Keratinocyte (primary cell): ENCODE measurements around the gene MYL7. TPM values are rescaled to one million over a fixed set of nuclear protein-coding genes. Genes with fewer than 3 reads are reported as not detected.

Source experiments
- DNase-seq: peaks from one replicate; pipeline ENCODE4 v3.0.0-alpha.2; 2011; ENCODE audit warnings: low read depth, missing footprints, low spot score
- FAIRE-seq: peaks from 2 replicates; lab custom pipeline; 2011; peaks lifted over from hg19 to GRCh38; lab: Jason Lieb, UNC
- H2AFZ ChIP-seq: 2 replicates; pipeline ENCODE4 v1.6.0; 2012; ENCODE audit warnings: low read length, control low read depth, inconsistent platforms; ENCODE audit not compliant: control insufficient read depth
- H3K27ac ChIP-seq: 2 replicates; pipeline ENCODE4 v1.5.1; 2011; ENCODE audit warnings: low read length; ENCODE audit not compliant: control insufficient read depth, insufficient read depth
- H3K27me3 ChIP-seq: 3 replicates; pipeline ENCODE4 v1.6.0; 2011; ENCODE audit warnings: low read length; ENCODE audit not compliant: control insufficient read depth, insufficient read depth; ENCODE audit errors: extremely low read depth
- H3K36me3 ChIP-seq, 2 experiments: 2 replicates in 1 of 2; 3 replicates in 1 of 2; pipeline ENCODE4 v1.5.1; 2011; ENCODE audit warnings: low read length in 2 of 2, mild to moderate bottlenecking in 1 of 2; ENCODE audit not compliant: control insufficient read depth in 2 of 2, insufficient read depth in 2 of 2; ENCODE audit errors: extremely low read depth in 1 of 2
- H3K4me1 ChIP-seq: 3 replicates; pipeline ENCODE4 v1.5.1; 2011; ENCODE audit warnings: low read length; ENCODE audit not compliant: control insufficient read depth, insufficient read depth; ENCODE audit errors: extremely low read depth
- H3K4me2 ChIP-seq: 3 replicates; pipeline ENCODE4 v1.6.0; 2011; ENCODE audit warnings: low read depth, low read length; ENCODE audit not compliant: control insufficient read depth, insufficient read depth; ENCODE audit errors: extremely low read depth
- H3K4me3 ChIP-seq, 3 experiments: fragments of 200-600 bp in 1 of 3; sonication (generic) in 1 of 3; 2 replicates in 2 of 3; 3 replicates in 1 of 3; pipeline ENCODE4 v1.5.1; 2011 to 2016; ENCODE audit warnings: low read length in 3 of 3, mild to moderate bottlenecking in 3 of 3, control low read depth in 2 of 3, inconsistent platforms in 1 of 3, low read depth in 1 of 3, mixed read lengths in 1 of 3, mixed run types in 1 of 3, moderate library complexity in 1 of 3; ENCODE audit not compliant: control insufficient read depth in 2 of 3, insufficient read depth in 2 of 3; ENCODE audit errors: extremely low read depth in 1 of 3
- H3K79me2 ChIP-seq: 2 replicates; pipeline ENCODE4 v1.6.0; 2012; ENCODE audit warnings: low read length; ENCODE audit not compliant: control insufficient read depth, insufficient read depth
- H3K9ac ChIP-seq: 3 replicates; pipeline ENCODE4 v1.6.0; 2011; ENCODE audit warnings: low read length; ENCODE audit not compliant: control insufficient read depth, insufficient read depth; ENCODE audit errors: extremely low read depth
- H3K9me1 ChIP-seq: 3 replicates; pipeline ENCODE4 v1.6.0; 2011; ENCODE audit warnings: low read length; ENCODE audit not compliant: control insufficient read depth, insufficient read depth; ENCODE audit errors: extremely low read depth
- H3K9me3 ChIP-seq: 2 replicates; pipeline ENCODE4 v1.5.1; 2012; ENCODE audit warnings: low read depth, low read length; ENCODE audit not compliant: control insufficient read depth
- H4K20me1 ChIP-seq: 3 replicates; pipeline ENCODE4 v1.6.0; 2011; ENCODE audit warnings: low read length; ENCODE audit not compliant: control insufficient read depth, insufficient read depth; ENCODE audit errors: extremely low read depth
- CTCF ChIP-seq, 3 experiments: IDR thresholded peaks in 1 of 3; conservative IDR thresholded peaks in 1 of 3; optimal IDR thresholded peaks in 1 of 3; 2 replicates in 2 of 3; 3 replicates in 1 of 3; pipeline versions ENCODE3 to v1.5.1; 2011; ENCODE audit warnings: low read length in 3 of 3, mild to moderate bottlenecking in 3 of 3, moderate library complexity in 2 of 3, control low read depth in 1 of 3, inconsistent platforms in 1 of 3; ENCODE audit not compliant: insufficient read depth in 2 of 3; ENCODE audit errors: extremely low read depth in 1 of 3
- EZH2 ChIP-seq: IDR thresholded peaks from one replicate; pipeline ENCODE4 v1.6.1; 2012; ENCODE audit warnings: inconsistent platforms, mild to moderate bottlenecking, low read length, moderate library complexity
- dilution Hi-C: fragments of 300-500 bp; cut with MboI; formaldehyde crosslinking; loops from one replicate; pipeline ENCODE4 v1.7.0; 2020; ENCODE audit warnings: low sequenced_read_pairs; ENCODE audit not compliant: extremely low pct_ligation_motif_present
- polyA plus RNA-seq, 5 experiments: library from polyadenylated mRNA; depleted of rRNA in 3 of 5; stranded (reverse) in 3 of 5; stranded (forward) in 1 of 5; unstranded in 1 of 5; fragments of >200 nt; gene quantifications; 1 replicate in 1 of 5; 2 replicates in 3 of 5; 3 replicates in 1 of 5; pipeline versions ENCODE4 v1.2.1 to v1.2.3, GENCODE V29; 2011 to 2012; ENCODE audit warnings: missing spikeins in 2 of 5, low read depth in 1 of 5, low replicate concordance in 1 of 5

Gene MYL7
- polyA plus RNA-seq, 1 donor (not counting 4 experiments of a cell fraction or from before 2014, with no cell fraction given): 0.59 TPM

GRCh38 chr7:44098092-44099068, 42.8 kb downstream of the MYL7 start:
- Histone ChIP-seq H3K9me3 (no peaks in the 10 kb centered on the region), H3K9me1 (no peaks in the 10 kb centered on the region), H4K20me1 (no peaks in the 10 kb centered on the region), H3K36me3 (no peaks in the 10 kb centered on the region), H3K4me1 (peaks cover 14% of the 10 kb centered on the region), H3K4me3 (no peak overlapping the region), H3K79me2 (no peaks in the 10 kb centered on the region), H3K9ac (no peak overlapping the region), H3K27me3 (no peaks in the 10 kb centered on the region), H3K27ac (no peak overlapping the region), H2AFZ (no peak overlapping the region), H3K4me2 (no peak overlapping the region)
- no peak for FAIRE-seq
- dilution Hi-C loops: no loop called here
- no peak for TF ChIP-seq CTCF (optimal IDR thresholded peaks at IDR 0.05 in 1 of 3, IDR thresholded peaks at IDR 0.05 in 1 of 3, conservative IDR thresholded peaks at IDR 0.05 in 1 of 3; ENCODE audit: extremely low read depth in 1 of 3, insufficient read depth in 2 of 3, low read length in 3 of 3)
- no peak for TF ChIP-seq EZH2
- no peak for DNase-seq

- Histone ChIP-seq H3K9me3 (no peaks in the 10 kb centered on the region), H2AFZ (no peak overlapping the region), H3K4me2 (no peak overlapping the region), H3K27me3 (no peaks in the 10 kb centered on the region), H3K36me3 (no peaks in the 10 kb centered on the region), H3K4me1 (peaks cover 5% of the 10 kb centered on the region), H3K27ac (no peak overlapping the region), H4K20me1 (no peaks in the 10 kb centered on the region), H3K4me3 (no peak overlapping the region), H3K9me1 (no peaks in the 10 kb centered on the region), H3K79me2 (no peaks in the 10 kb centered on the region), H3K9ac (no peak overlapping the region)
- FAIRE-seq (no peak), DNase-seq (no peak)
- TF ChIP-seq CTCF (optimal IDR thresholded peaks at IDR 0.05 in 1 of 3, IDR thresholded peaks at IDR 0.05 in 1 of 3, conservative IDR thresholded peaks at IDR 0.05 in 1 of 3; ENCODE audit: extremely low read depth in 1 of 3, insufficient read depth in 2 of 3, low read length in 3 of 3): no peak
- no peak for TF ChIP-seq EZH2
- dilution Hi-C loops: no loop called here
These were observed 43.8 kb downstream of the MYL7 start for GRCh38 chr7:44097064-44097932.
